WI38 (cell line): ENCODE results near the gene MYO1D.

Experiments
- H3K4me3 ChIP-seq: 2 replicates; pipeline ENCODE4 v1.5.1; 2011; ENCODE audit warnings: low read depth, mild to moderate bottlenecking, control low read depth, low read length
- TF ChIP-seq, protein P1 (sequence below): IDR thresholded peaks from 2 replicates; pipeline ENCODE4 v1.5.1; 2012; ENCODE audit warnings: low read depth, mild to moderate bottlenecking, control low read depth, low read length

The MYO1D gene

DNA sequence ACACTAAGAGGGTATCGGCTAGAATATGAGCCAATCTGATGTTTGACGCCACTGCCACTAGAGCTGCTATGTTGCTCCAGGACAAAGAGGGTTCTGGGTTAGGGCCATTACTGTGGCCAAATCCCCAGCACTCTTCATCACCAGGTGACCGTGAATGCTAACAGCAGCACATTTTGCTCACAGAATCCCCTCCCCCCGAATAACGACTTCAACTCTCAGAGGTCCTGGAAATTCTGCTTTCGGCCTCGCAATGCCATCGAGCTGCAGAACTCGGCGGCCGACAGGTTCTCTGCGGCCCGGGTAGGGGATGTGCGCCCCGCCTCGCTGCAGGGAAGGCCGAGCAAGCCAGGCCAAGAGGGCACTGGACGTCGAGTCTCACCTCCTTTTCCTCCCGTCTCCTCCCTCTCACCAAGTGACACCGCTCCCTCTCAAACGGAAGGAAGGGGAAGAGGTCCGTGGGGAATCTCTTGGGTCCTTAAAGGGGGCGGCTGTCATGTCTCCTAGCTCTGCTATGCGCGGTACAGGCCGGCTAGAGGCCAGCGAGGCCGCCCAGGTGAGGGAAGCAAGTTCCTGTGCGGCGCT lies 358.2 kb downstream of the MYO1D start:
- TF ChIP-seq, protein P1, sequence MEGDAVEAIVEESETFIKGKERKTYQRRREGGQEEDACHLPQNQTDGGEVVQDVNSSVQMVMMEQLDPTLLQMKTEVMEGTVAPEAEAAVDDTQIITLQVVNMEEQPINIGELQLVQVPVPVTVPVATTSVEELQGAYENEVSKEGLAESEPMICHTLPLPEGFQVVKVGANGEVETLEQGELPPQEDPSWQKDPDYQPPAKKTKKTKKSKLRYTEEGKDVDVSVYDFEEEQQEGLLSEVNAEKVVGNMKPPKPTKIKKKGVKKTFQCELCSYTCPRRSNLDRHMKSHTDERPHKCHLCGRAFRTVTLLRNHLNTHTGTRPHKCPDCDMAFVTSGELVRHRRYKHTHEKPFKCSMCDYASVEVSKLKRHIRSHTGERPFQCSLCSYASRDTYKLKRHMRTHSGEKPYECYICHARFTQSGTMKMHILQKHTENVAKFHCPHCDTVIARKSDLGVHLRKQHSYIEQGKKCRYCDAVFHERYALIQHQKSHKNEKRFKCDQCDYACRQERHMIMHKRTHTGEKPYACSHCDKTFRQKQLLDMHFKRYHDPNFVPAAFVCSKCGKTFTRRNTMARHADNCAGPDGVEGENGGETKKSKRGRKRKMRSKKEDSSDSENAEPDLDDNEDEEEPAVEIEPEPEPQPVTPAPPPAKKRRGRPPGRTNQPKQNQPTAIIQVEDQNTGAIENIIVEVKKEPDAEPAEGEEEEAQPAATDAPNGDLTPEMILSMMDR: no peak
- peak overlapping the region; percentile 54 for H3K4me3 ChIP-seq

- H3K4me3 ChIP-seq: no peak overlapping the region
- TF ChIP-seq, protein P1: no peak
Measured at GRCh38 chr17:32517982-32518381, 358.9 kb downstream of the MYO1D start.

- no peak overlapping the region for H3K4me3 ChIP-seq
- TF ChIP-seq, protein P1: no peak
Measured at GRCh38 chr17:32516940-32517701, 359.8 kb downstream of the MYO1D start.

DNA sequence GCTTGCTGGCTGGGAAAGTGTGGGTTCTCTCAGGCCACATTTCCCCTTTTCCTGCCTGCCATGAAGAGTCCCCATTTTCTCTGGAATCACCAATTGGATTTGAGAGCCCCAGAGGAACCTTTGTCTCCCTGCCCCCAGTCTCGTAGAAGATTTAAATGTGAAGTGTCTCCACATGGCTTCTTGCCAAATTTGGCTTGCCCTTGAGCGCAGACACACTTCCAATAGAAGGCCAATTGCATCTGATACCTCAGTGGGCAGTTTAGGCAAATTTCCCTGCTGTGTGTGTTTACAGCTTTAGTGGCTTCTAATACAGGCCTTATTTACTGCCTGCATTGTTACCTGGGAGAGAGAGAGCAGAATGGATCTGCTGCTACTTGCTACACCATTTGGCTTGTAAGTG lies 360.5 kb downstream of the MYO1D start:
- H3K4me3 ChIP-seq: no peak overlapping the region
- TF ChIP-seq, protein P1: no peak

DNA sequence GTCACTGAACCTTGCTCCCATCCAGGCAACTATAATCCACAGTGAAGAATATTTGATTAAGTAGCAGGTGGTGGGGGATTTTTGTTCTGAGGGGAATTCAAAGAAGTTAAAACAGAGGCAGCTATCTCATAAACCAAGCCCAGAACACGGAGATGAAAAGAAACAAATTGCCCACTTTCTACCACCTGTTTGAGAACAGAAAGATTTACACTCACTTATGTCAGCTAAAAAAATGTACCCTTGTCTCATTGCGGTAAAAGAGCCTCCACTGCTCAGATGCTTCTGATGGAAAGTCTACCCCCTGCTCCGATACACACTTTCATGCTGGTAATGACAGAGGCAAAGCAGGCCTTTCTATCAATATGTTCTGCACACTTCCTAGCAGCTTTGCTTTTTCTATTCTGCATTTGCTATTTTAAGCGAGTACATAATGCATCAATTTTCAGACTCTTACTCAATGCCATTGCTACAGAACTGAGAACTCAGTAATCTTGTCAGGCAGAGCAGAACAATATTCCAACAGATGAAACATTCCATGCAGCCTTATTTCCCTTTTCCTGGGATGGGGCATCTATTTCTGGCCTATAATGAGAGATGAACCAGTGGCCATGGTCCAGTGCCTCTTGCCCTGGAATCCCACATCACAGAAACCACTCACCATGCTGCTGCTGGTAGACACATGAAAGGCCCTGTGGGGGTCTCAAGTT lies 361.1 kb downstream of the MYO1D start:
- TF ChIP-seq, protein P1: no peak
- H3K4me3 ChIP-seq: no peak overlapping the region

GRCh38 chr17:32514606-32515005 lies 362.3 kb downstream of the MYO1D start:
- TF ChIP-seq, protein P1: no peak
- H3K4me3 ChIP-seq: no peak overlapping the region

- TF ChIP-seq, protein P1: no peak
- H3K4me3 ChIP-seq: no peak overlapping the region
Measured at GRCh38 chr17:32513579-32513978, 363.3 kb downstream of the MYO1D start.
